ENCODE results near the gene CDH11. TPM values are rescaled to one million over a fixed set of nuclear protein-coding genes. Genes with fewer than 3 reads are reported as not detected.

CDH11 gene, protein sequence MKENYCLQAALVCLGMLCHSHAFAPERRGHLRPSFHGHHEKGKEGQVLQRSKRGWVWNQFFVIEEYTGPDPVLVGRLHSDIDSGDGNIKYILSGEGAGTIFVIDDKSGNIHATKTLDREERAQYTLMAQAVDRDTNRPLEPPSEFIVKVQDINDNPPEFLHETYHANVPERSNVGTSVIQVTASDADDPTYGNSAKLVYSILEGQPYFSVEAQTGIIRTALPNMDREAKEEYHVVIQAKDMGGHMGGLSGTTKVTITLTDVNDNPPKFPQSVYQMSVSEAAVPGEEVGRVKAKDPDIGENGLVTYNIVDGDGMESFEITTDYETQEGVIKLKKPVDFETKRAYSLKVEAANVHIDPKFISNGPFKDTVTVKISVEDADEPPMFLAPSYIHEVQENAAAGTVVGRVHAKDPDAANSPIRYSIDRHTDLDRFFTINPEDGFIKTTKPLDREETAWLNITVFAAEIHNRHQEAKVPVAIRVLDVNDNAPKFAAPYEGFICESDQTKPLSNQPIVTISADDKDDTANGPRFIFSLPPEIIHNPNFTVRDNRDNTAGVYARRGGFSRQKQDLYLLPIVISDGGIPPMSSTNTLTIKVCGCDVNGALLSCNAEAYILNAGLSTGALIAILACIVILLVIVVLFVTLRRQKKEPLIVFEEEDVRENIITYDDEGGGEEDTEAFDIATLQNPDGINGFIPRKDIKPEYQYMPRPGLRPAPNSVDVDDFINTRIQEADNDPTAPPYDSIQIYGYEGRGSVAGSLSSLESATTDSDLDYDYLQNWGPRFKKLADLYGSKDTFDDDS
- 57.7 and 77.5 TPM in 2 replicates for total RNA-seq (2014; rRNA removed)
- 68.4 TPM for polyA plus RNA-seq (2012)

DNA sequence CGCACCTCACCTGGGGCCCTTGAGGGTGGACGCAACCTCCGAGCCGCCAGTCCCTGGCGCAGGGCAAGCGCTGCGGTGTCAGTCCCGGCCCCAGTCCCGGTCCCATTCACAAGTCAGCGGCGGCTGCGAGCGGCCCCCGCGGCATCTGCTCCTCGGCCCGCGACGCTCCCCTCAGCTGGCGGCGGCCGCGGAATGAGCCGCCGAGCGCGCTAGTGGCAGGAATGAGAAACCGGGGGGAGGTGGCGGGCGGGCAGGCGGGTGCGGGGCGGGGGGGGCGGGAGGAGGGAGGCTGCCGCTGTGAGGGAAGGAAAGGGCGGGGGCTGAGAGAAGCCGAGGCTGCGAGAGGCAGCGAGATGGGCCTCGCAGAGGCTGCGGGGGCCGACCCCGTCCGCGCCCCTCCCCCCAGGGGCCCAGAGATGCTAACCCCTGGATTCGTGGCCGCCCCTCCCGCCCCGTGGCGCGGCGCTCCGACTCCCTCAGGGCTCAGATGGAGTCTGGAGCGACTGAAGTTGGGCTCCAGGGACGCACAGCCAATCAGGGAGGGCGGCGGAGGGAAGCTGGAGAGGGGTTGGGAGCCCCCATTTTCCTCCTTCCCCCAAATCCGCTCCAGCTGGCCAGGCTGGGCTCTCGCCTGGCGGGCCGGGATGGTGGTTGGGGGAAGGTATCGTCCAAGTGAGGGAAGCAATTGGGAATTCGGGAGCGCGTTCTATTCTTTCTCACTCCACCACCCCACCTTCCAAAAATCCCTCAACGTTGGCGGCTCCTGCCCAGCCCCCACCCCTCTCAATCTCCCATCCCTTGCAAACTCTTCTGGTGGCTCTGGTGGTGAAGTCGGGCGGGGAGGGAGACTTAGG lies at the start of gene CDH11:
Gene CDH11 (minus strand): TSS at position 194 of the 854 bp plus-strand sequence. CDS start 117,194 bp downstream, outside the sequence.
- peak; percentile 69 for DNase-seq (ENCODE audit: low read depth)

DNA sequence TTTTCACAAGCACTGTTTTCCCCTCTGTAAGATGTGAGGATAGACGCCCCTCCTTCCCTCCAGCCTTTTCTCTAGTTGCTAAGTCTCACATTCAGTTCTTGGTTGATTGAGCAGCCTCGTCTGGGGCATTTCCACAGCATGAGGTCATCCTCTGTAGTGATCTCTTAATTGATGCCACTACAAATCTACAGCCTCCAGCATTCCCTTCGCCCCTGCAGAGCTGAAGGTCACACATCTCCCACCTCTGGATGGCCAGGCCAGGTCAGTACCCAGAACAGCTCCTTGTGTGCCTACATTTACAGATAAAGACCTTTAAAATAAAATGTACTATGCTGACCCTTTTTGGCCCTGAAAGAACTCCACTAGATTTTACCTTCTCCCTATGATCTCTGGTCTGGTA lies 32.5 kb upstream of the CDH11 start:
- DNase-seq (ENCODE audit: low read depth) = no peak

- no peak for DNase-seq (ENCODE audit: low read depth)
Measured at GRCh38 chr16:65153365-65154105, 31.7 kb upstream of the CDH11 start.

- no peak for DNase-seq (ENCODE audit: low read depth)
Measured at GRCh38 chr16:65148804-65149203, 26.9 kb upstream of the CDH11 start.

GRCh38 chr16:65142276-65142675 lies 20.4 kb upstream of the CDH11 start:
- peak; percentile 18 for DNase-seq (ENCODE audit: low read depth)

- DNase-seq (ENCODE audit: low read depth) = no peak
Measured at GRCh38 chr16:65136681-65137080, 14.8 kb upstream of the CDH11 start.

DNA sequence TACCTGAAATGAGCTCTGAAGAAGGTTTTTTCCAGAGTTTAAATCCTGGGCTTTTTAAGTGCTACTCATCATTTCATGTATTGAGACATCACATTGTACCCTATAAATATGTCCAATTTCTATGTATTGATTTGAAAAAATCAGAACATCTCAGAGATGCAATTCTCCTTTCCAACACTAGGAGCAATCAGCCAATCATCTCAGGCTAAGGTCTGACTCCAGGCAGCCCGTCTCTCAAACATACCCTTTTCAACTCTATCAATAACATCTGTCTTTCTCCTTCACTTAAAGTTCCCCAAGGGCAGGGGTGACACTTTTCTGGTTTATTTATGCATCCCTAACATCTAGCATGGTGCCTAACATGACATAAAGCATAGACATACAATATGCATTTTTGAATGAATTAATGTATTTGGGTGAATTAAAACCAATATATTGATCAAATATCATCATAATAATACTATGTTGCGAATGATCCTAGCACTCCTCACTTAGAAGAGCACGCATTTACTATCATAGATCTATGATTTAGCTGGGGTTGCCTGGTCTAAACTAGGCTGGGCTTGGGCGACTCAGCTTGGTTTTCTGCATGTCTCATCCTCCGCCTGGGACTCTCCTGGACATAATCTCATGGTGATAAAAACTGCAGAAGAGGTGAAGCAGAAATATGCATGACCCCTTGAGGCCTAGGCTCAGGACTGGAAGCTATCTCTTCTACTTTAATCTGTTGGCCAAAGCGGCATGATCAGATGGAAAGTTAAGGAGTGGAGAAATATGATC lies 5.2 kb upstream of the CDH11 start:
- no peak for DNase-seq (ENCODE audit: low read depth)

GRCh38 chr16:65125871-65126270 lies 4.0 kb upstream of the CDH11 start:
- no peak for DNase-seq (ENCODE audit: low read depth)

GRCh38 chr16:65125322-65125721 lies 3.5 kb upstream of the CDH11 start:
- no peak for DNase-seq (ENCODE audit: low read depth)

DNA sequence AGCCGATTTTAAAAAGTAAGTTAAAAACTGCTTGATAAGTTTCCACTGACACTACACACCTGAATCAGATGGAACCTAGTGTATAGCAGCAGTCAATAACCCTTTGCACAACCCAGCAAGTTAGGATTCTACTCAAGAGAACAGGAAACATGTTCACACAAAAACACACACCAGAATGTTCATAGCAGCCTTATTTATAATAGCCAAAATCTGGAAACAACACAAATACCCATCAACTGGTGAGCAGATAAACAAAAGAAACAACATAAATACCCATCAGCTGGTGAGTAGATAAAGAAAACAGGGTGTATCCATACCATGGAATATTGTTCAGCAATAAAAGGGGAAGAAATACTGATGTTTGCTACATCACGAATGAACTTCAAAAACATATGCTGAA lies 2.7 kb upstream of the CDH11 start:
- DNase-seq (ENCODE audit: low read depth) = no peak

DNA sequence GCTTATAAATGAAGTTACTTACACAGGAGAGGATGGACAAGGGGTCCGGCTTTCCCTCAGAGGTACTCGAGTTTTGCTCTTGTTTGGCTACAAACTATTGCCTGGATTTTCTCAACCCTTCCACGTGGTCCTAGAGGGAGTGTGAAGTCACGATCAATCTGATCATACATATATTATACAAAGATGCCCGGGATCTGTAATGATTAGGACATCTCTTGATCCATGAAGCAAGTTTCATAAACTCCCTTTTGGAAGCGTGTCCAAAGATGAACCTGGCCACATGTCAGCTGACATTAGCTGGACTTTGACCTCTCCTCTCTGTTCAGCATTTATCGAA lies 2.3 kb upstream of the CDH11 start:
- no peak for DNase-seq (ENCODE audit: low read depth)

DNA sequence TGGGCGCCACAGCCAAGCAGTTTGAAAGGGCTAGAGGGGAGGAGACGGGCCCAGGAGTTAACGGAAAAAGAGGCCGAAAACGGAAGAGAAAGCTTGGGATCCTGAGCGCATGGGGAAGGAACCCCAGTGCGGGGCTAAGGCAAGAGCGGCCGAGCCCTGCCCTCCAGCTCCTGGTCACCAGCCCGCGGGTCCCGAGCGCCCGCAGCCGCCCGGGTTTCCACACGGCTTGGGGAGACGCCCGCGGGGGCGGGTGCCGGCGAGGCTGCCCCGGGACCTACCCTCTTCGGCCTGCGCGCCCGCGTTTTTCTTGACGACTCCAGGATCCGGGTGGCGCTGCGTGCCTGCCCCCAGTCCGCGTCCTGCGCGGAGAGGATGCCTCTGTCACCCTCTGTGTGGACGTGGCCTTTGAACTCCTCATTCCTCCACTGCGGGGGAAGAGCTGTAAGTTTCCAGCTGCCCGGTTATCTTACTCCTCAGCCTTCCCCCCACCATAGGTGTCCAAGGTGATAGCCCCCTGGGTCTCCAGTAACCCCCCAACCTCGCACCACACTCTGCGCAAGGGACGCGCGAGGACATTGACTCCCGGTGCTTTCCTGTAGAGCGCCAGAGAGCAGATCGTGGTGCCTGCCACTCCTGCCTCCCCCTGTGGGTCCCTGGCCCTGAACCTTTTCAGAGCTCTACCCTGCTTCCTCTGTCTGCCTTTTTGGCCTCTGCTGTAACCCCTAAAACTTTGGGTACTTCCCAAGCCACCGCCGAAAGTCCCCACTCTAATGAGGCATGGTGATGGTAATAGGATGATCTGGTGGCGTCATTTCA lies 1.7 kb upstream of the CDH11 start:
- DNase-seq (ENCODE audit: low read depth) = peak; percentile 28

GRCh38 chr16:65122724-65123395 lies 997 bp upstream of the CDH11 start:
- DNase-seq (ENCODE audit: low read depth) = peak; percentile 56

DNA sequence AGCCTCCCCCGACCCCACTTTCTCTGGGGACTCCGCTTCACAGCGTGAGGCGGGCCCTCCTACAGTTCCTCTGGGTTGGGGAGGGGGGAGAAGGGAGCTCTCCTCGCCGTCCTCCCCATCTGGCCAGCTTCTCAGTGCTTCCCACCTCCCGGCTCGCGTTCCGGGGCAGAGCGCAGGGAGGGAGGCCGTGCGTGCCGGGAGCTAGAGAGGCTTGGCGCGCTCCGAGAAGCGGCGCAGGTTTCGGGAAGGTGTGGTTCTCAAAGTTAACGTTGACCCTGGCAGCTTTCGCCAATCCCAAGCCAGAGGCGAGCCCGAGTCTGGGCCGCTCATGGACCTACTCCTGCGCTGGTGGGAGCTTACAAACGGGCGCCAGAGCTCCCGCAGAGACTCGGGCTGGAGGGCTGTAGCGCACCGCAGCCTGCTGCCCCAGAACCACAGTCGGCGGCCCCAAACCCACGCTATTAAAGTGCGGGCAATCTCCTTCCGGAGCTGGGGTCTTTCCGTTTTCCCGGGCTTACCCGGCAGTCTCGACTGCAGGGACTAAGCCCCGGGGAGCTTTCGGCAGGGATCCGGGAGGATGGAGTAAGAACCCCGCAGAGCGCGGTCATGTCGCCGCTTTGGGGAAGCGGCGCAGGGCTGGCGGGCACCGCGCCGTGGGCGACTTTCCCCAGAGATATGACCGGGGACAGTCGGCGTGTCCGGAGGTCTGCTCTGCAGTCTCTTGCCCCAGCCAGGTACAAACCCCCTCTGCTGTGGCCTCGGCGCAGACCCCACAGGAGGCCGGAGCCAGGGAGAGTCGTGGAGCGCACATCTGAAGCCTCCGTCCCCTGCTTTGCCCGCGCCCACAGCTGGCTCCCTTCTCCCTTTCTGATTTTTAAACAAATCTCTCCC lies 787 bp downstream of the CDH11 start:
- peak; percentile 29 for DNase-seq (ENCODE audit: low read depth)

DNA sequence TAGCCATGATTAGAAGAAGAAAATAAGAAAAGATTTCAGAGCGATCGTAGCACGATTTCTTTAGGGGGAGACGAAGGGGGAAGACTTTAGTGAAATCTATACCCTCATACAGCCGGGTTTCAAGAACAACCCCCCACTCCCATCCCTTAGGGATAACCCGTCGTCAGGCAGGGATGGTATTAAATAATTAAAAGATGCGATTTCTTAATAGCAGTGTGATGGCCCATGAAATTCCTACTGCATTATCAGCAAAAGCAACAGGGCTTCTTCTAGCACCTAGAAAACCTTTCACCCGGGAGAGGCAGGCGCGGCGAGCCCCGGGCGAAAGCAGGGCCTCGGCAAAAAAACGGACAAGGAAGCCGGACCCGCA lies 1.4 kb downstream of the CDH11 start:
- no peak for DNase-seq (ENCODE audit: low read depth)

DNA sequence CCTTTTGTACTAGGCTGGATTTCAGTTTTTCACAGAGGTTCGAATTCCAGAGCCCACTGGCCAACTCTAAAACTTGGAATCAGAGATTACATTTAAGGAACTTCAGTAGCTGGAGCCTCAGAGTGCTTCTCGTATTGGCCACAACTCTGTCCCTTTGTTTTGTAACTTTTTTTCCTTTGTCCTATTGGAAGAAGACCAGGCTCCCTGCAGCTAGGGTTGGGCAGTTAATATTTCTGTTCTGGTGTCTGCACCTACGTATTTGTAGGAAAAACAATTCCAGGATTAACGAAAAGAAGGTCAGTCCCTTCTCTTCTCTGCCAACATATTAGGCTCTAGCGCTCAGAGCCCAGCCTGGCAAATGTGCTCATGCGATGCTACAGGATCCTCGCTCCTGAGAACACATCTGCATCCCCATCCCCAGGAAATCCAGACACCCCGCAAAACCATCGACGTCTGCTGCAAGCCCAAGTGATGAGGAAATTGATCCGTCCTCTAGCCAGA lies 1.9 kb downstream of the CDH11 start:
- DNase-seq (ENCODE audit: low read depth) = peak; percentile 64

GRCh38 chr16:65119435-65119834 lies 2.4 kb downstream of the CDH11 start:
- no peak for DNase-seq (ENCODE audit: low read depth)

DNA sequence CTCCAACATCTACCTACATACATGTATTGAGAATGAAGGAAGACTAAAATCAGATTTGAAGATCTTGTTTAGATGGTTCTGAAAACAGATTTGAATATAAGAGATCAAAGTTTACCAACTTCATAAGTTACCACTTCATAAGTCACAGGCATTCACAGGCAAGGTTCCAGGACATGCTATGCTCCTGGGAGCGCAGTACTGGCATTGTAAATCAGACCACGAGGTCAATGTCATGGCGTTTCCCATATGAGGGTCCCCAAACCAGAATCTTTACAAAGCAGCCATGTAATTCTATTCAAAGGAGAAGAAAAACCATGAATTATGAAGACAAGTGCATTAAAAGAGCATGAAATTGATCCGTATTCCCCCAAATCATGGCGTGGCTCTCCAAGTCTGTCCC lies 3.0 kb downstream of the CDH11 start:
- no peak for DNase-seq (ENCODE audit: low read depth)

Measured in LHCN-M2 (cell line).